DMS114 treated with DMSO at 0.1 percent for 48 hours (cell line): ENCODE results near the gene SLC25A53.

Source experiments
- DNase-seq: peaks from one replicate; lab custom pipeline; 2025; ENCODE audit not compliant: unreplicated experiment; lab: John Stamatoyannopoulos, UW

SLC25A53 gene, protein sequence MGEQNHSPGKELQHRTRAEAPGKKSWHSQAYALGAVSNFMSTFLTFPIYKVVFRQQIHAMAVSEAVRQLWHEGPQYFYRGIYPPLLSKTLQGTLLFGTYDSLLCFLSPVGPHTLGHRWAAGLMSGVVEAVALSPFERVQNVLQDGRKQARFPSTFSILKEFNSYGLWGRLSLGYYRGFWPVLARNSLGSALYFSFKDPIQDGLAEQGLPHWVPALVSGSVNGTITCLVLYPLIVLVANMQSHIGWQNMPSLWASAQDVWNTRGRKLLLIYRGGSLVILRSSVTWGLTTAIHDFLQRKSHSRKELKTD

GRCh38 chrX:104156630-104157529 lies at the start of gene SLC25A53:
Gene SLC25A53 (minus strand): TSS chrX:104157009. CDS start chrX:104105257, 51,752 bp downstream.
- peak; percentile 95 for DNase-seq

- DNase-seq = no peak
Measured at GRCh38 chrX:104205548-104205947, 48.7 kb upstream of the SLC25A53 start.

DNA sequence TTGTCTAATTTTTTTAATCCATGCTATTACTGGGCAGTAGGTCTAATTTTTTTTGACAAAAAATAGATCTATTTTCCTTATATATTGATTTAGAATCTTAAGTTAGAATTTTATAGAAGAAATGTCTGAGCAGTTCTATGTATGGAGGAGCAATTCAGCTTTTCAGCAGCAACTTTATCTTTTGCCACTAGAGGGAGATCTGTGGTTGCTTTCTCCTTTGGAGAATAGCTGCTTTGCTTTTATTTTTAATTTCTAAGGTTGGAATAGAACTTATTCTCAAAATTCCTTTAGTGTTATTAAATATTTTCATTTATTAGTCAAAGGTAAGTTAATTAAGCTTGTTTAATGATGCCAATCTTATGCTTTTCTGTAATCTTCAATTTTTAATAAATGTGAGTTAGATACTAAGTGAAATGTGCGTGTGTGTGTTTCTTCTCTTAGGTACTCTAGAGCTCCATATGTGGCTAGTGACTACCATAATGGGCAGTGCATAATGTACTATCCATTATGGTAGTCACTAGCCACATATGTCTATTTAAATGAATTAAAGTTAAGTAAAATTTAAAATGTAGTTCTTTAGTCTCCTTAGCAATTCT lies 38.8 kb upstream of the SLC25A53 start:
- DNase-seq = peak; percentile 32

DNA sequence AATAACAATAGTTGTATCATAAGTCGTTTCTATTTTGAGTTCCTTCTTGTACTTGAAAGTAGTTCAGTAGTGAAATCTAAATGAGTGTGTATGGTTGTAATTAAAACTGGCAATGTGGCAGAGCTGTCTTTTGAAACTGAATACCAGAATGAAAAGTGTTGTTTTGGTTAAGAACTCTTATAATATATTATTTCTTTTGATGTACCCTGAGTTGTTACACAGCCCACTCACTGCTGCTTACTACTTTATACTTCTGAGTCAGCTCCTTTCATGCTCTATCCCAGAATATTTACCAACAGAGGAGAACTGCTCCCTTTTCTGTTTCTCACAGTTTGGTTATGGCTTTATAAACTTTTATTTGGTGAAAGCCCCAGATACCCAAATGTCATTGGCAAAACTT lies 38.2 kb upstream of the SLC25A53 start:
- DNase-seq = no peak

GRCh38 chrX:104193485-104193884 lies 36.7 kb upstream of the SLC25A53 start:
- DNase-seq = no peak

DNA sequence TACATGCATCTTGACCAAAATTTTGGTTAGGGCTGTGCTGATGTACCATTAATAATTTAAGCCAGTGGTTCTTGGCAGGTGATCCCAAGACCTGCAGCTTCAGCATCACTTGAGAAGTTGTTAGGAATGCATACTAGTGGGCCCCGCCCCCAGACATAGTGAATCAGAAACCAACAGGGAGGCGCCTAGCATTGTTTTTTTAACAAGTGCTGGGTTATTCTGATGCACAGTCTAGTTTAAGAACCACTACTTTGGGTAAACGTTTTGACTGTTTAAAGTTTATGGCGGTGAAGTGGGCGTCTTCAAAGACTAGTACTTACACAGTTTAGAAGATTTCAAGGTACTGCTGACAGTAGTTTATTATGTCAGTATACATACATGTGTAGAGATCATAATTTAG lies 33.0 kb upstream of the SLC25A53 start:
- no peak for DNase-seq

GRCh38 chrX:104187931-104188330 lies 31.1 kb upstream of the SLC25A53 start:
- DNase-seq = no peak

DNA sequence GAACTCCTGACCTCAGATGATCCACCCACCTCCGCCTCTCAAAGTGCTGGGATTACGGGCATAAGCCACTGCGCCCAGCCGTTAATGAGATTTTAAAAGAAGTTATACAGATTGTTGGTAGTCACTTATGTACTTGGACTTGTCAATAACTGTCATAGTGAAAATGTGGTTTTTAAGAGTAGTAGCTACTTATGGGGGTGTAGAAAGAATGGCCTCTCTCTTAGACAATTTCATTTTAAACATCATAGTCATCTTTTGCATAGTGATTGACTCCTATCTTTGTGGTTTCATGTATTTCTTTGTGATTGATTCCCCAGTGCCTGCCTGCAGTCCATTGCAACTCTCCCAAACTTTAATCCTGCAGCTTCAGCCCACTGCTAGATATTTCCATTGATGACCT lies 26.9 kb upstream of the SLC25A53 start:
- DNase-seq = no peak

- no peak for DNase-seq
Measured at GRCh38 chrX:104173841-104174240, 17.0 kb upstream of the SLC25A53 start.

GRCh38 chrX:104172788-104173187 lies 16.0 kb upstream of the SLC25A53 start:
- DNase-seq = no peak

DNA sequence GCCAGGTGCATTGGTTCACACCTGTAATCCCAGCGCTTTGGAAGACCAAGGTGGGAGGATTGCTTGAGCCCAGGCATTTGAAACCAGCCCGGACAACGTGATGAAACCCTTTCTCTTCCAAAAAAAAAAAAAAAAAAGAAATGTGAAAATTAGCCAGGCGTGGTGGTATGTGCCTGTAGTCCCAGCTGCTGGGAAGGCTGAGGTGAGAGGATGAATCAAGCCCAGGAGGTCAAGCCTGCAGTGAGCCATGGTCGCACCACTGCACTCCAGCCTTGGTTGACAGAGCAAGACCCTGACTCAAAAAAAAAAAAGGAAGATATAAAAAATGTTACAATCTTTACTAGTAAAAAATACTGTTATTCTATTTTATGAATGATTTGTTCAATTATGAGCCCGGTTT lies 15.3 kb upstream of the SLC25A53 start:
- no peak for DNase-seq

DNA sequence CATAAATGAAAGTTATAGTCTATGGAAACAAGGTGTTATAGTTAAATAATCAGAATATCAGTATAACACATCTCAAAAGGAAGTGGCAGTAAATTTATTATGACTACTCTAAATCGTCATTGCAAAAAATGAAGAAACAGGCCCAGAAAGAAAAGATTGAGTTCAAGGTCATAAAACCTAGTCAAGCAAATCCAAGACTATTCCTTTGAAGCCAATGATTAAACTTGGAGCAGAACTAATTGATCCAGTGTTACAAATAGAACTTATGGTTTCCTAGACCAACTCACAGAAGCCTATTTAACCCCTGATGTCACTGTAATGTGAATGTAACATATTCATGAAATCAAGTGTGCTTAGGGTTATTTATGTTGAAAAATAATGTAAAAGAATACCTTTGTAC lies 11.3 kb upstream of the SLC25A53 start:
- no peak for DNase-seq

DNA sequence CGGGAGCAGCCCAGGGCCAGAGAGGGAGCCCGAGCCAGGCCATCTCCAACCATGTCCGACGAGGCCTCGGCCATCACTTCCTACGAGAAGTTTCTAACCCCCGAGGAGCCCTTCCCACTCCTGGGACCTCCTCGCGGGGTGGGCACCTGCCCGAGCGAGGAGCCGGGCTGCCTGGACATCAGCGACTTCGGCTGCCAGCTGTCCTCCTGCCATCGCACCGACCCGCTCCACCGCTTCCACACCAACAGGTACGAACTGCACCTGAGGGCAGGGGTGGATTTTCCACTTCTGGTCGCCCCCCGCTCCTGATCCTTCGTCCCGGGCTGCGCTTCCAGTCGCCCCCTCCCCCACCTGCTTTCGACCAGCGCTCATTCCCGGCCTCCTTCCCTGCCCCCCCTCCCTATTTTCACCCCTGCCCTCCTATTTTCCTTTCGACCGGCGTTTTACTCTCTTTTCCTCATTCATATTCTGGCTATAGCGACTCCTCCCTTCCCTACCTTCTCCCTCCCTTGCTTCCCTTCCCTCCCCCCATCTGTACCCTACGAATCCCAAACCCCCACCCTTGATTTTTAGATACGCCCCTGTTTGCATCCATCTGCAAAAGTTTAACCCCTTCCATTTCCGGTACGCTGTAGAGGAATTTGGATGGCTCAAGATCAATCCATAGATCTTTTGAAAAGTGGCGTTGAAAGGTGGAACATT lies 10.1 kb upstream of the SLC25A53 start:
- no peak for DNase-seq

DNA sequence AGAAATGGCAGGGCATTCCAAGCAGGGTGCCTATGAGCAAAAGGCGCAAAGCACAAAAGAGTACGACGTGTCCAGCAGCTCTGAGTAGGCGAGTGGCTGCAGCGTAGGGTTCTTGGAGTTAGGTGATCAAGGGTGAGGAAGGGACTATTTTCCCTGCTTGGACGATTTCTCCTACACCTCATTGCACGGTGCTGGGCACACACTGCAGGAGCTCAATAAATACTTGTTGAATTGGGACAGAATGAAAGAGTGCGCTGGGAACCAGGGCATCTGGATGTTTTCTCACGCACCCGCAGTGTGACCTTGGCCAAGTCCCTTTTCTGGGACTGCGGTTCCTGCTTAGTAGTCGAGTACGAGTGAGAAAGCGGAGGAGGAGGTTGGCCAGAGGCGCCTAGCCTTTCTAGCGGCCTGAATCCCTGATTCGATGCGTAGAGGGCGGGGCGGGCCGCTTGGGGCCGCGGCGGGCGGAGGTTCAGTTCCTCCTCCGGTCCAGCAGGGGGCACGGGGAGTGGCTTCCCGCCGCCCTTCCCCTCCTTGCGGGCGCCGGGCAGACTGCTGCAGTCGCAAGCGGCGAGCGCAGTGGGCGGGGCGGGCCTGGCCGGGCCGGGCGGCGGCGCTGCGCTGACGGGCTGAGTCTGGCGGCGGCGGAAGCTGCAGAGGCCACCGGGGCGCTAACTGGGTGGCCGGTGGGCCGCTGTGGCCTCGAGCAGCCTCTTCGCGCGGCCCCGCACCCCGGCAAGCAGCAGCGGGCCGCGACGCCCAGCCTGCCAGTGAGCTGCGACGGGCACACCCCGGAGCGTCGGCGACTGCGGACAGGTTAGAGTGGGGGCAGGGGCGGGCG lies 9.3 kb upstream of the SLC25A53 start, which contains the start of gene FAM199X:
Gene FAM199X, plus strand, starts transcription at position 560 of the 841 bp plus-strand sequence. CDS start 333 bp downstream, outside the sequence.
- peak; percentile 87 for DNase-seq

- no peak for DNase-seq
Measured at GRCh38 chrX:104151037-104151436, 5.8 kb downstream of the SLC25A53 start.

GRCh38 chrX:104141087-104141760 lies 15.6 kb downstream of the SLC25A53 start:
- DNase-seq = no peak

DNA sequence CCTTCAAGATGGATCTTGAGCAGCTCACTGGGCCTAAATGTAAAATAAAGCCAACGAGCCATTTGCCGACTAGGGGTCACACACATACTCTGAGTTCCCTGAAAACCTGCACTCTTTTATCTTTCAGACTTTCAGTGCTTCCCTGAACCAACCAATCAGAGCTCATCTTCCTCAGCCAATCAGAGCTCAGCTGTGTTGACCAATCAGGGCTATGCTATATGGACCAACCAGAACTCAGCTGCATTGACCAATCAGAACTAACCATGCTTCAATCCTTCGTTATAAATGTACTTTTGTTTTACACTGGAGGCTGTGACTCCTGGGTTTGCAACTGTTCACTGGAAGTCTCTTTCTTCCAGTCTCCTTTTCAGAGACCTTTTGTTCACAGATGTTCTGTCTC lies 19.3 kb downstream of the SLC25A53 start:
- no peak for DNase-seq

DNA sequence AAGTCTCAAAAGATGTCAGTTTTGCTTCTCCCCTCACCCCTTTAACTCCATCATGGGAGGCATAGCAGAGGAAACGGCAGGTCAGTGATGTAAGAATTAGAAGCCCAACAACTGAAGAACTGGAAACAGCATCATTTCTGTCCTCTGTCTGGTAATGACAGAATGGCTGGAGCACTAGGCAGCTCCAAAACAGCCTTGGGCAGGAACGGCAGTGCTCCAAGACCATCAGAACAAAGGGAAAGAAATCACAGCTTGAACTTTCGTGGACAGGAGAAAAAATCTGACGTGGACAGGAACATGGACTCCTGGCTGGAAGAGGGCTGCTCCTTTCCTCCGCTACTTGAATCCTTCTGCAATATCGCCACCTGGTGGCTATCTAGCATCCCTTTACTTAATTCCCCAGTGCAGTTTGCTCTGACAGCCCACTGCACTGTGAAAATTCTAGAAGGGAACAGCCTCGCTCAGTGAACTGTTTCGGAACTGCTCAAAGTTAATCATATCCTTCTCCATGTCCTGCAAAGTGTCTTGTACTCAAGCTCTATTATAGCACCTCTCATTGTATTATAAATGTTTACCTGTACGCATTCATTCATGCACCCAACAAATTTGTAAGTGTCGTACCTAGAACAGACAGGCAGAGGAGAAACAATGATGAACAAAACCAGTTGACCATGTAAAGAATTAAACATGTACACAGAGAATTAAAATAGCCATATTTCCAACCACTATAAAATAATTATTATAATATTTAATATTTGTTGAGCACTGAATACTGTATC lies 20.4 kb downstream of the SLC25A53 start:
- DNase-seq = peak; percentile 84

- DNase-seq = no peak
Measured at GRCh38 chrX:104135677-104136076, 21.1 kb downstream of the SLC25A53 start.
